Left lung (tissue), 10 donors: ENCODE measurements around the gene ARNT2. TPM values are rescaled to one million over a fixed set of nuclear protein-coding genes. Genes with fewer than 3 reads are reported as not detected.

Experiments used
- ATAC-seq: fragments of 200-7000 bp; cut with Tn5 transposase; one replicate; pipeline ENCODE4 v1.9.1; 2020; ENCODE audit warnings: moderate library complexity
- DNase-seq, 4 donors: peaks; one replicate each; pipeline ENCODE4 v3.0.0-alpha.2; 2013 to 2020
- H3K27ac ChIP-seq, 2 donors: fragments of 200-600 bp; sonication (generic) in 1 of 2; one replicate each; pipeline versions ENCODE4 v1.5.0 to v1.8.0; 2020 to 2021
- H3K27me3 ChIP-seq, 2 donors: fragments of 200-600 bp; sonication (generic) in 1 of 2; one replicate each; pipeline versions ENCODE4 v1.5.0 to v1.8.0; 2020 to 2021
- H3K36me3 ChIP-seq, 2 donors: fragments of 200-600 bp; sonication (generic) in 1 of 2; one replicate each; pipeline versions ENCODE4 v1.5.0 to v1.8.0; 2020 to 2021
- H3K4me1 ChIP-seq, 2 donors: fragments of 200-600 bp; one replicate each; pipeline ENCODE4 v1.8.0; 2021
- H3K4me3 ChIP-seq, 2 donors: fragments of 200-600 bp; sonication (generic) in 1 of 2; one replicate each; pipeline versions ENCODE4 v1.5.0 to v1.8.0; 2020 to 2021; ENCODE audit warnings: mild to moderate bottlenecking in 1 of 2
- H3K9me3 ChIP-seq, 2 donors: fragments of 200-600 bp; sonication (generic) in 1 of 2; one replicate each; pipeline versions ENCODE4 v1.5.0 to v1.8.0; 2020 to 2021
- CTCF ChIP-seq, 2 donors: fragments of 200-600 bp; sonication (generic) in 1 of 2; IDR thresholded peaks; one replicate each; pipeline versions ENCODE4 v1.5.0 to v1.8.0; 2021; ENCODE audit warnings: antibody characterized with exemption in 2 of 2
- intact Hi-C, 2 donors: fragments of 100-400 bp; cut with DNase I; formaldehyde crosslinking; loops; one replicate each; pipeline versions ENCODE4 v1.11.2 to v1.14.2; 2022
- polyA plus RNA-seq, 6 donors: library from polyadenylated mRNA; unstranded; fragments of 120-200 nt; gene quantifications; one replicate each; pipeline ENCODE4 v1.2.1, GENCODE V29; 2013; ENCODE audit not compliant: insufficient read length in 6 of 6
- total RNA-seq, 2 donors: library from RNA; stranded (reverse); fragmentation: NEBNext Ultra II Directional; extraction: Animal tissue kit (Norgen Biotek cat#: 25700); gene quantifications; one replicate each; pipeline ENCODE4 v1.2.1, GENCODE V29; 2021
- donor health status: DM: no; HTN: yes; CAD: no.
- donor health status: DM: no; HTN: no; CAD: no.

ARNT2 gene
- total and polyA plus RNA-seq, 8 donors: 9.7 to 50.8 (median 33.7) TPM

GRCh38 chr15:80480171-80480811, 76.1 kb downstream of the ARNT2 start:
- Histone ChIP-seq H3K4me3 (no peak overlapping the region), H3K27ac (no peak overlapping the region), H3K27me3 (no peaks in the 10 kb centered on the region), H3K4me1 (peaks cover 0 to 3% of the 10 kb centered on the region in 2 donors), H3K36me3 (no peaks in the 10 kb centered on the region), H3K9me3 (peaks cover 0 to 6% of the 10 kb centered on the region in 2 donors)
- intact Hi-C loops: no loop called here
- DNase-seq (no peak), ATAC-seq (peak; percentile 39)
- no peak for TF ChIP-seq CTCF (IDR thresholded peaks at IDR 0.05)

DNA sequence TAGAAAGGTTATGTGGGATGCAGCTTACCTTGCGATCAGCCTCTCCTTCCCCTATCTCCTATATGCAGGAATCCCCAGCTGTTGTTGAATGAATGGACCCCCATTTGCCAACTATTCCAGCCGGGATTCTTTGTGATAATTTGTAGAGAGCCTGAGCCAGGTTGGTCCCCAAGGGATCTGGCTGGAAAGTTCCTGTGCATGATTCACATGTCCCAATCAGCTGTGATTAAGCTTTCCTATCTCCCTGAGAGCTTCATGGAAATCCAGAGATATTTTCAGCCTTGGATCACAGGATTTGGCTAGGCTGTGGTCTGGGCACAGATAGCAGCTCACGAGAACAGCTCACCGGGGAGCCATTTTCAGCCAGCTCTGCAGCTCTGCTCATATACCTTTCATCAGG, 76.7 kb downstream of the ARNT2 start:
- H3K9me3 ChIP-seq: no peaks in the 10 kb centered on the region
- H3K4me1 ChIP-seq: peaks cover 0 to 3% of the 10 kb centered on the region in 2 donors
- TF ChIP-seq CTCF (IDR thresholded peaks at IDR 0.05): no peak
- H3K36me3 ChIP-seq: no peaks in the 10 kb centered on the region
- no peak overlapping the region for H3K4me3 ChIP-seq
- no peaks in the 10 kb centered on the region for H3K27me3 ChIP-seq
- no peak overlapping the region for H3K27ac ChIP-seq
- no peak for DNase-seq
- peak; percentile 52 for ATAC-seq
- intact Hi-C loops: no loop called here

- DNase-seq: no peak
- Histone ChIP-seq H3K36me3 (no peaks in the 10 kb centered on the region), H3K9me3 (no peaks in the 10 kb centered on the region), H3K27me3 (no peaks in the 10 kb centered on the region), H3K27ac (no peak overlapping the region), H3K4me3 (no peak overlapping the region), H3K4me1 (peaks cover 0 to 3% of the 10 kb centered on the region in 2 donors)
- no peak for ATAC-seq
- intact Hi-C loops: no loop called here
- TF ChIP-seq CTCF (IDR thresholded peaks at IDR 0.05): no peak
These were observed 78.5 kb downstream of the ARNT2 start for GRCh38 chr15:80482696-80483095.

- Histone ChIP-seq H3K27me3 (no peaks in the 10 kb centered on the region), H3K36me3 (no peaks in the 10 kb centered on the region), H3K4me3 (no peak overlapping the region), H3K27ac (no peak overlapping the region), H3K4me1 (peaks cover 0 to 13% of the 10 kb centered on the region in 2 donors), H3K9me3 (no peaks in the 10 kb centered on the region)
- ATAC-seq: no peak
- DNase-seq: peak in 2 of 4 donors; percentile 62 to 68
- TF ChIP-seq CTCF (IDR thresholded peaks at IDR 0.05): no peak
- intact Hi-C loops: no loop called here
These were observed 79.6 kb downstream of the ARNT2 start for GRCh38 chr15:80483725-80484161.

GRCh38 chr15:80484333-80484864, 80.2 kb downstream of the ARNT2 start:
- DNase-seq: peak in 1 of 4 donors; percentile 48
- Histone ChIP-seq H3K27me3 (no peaks in the 10 kb centered on the region), H3K4me1 (peaks cover 3 to 18% of the 10 kb centered on the region in 2 donors), H3K27ac (no peak overlapping the region), H3K9me3 (no peaks in the 10 kb centered on the region), H3K36me3 (no peaks in the 10 kb centered on the region), H3K4me3 (no peak overlapping the region)
- intact Hi-C loops: no loop called here
- ATAC-seq: peak; percentile 12
- no peak for TF ChIP-seq CTCF (IDR thresholded peaks at IDR 0.05)
